Testis (tissue), 2 donors: ENCODE data around the gene PSMB10.

Experiments used
- POLR2A ChIP-seq: fragments of 450-650 bp; IDR thresholded peaks from one replicate; pipeline ENCODE4 v1.6.1; 2017; ENCODE audit warnings: antibody characterized with exemption, mild to moderate bottlenecking, moderate library complexity
- TF ChIP-seq, protein P1 (sequence below), 3 experiments: fragments of 450-650 bp in 2 of 3; fragments of 200-600 bp in 1 of 3; sonication (generic) in 1 of 3; IDR thresholded peaks; one replicate each; pipeline ENCODE4 v1.5.1; 2016 to 2019; ENCODE audit warnings: antibody characterized with exemption in 3 of 3, mild to moderate bottlenecking in 2 of 3, moderate library complexity in 1 of 3

DNA sequence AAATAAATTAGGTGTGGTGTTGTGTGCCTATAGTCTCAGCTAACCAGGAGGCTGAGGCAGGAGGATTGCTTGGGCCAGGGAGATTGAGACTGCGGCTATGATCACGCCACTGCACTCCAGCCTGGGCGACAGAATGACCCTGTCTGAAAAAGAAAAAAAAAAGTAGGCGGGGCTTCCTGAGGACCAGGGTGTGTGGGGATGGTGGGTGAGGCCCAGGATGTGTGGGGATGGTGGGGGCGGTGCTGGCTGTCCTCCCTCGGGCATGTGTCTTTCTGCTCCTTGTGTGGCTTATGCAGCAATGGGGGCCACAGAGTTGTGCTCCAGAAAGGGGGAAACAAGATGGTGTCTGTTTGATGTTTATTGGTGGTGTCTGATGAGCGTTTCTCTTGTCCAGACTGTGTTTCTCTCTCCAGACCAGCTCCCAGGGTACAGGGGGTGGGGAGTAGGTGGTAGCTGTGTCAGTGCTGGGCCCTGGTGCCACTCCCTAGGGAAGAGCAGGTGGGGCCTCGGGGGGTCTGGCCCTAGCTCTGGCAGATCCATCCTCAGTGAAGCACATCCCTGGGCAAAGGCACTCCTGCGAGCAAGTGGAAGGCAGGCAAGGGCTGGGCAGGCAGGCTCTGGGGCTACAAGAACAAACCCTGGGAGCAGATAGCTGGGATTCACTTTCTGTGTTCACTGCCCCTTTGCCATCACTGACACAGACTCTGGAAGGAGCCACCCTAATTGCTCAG lies 5.0 kb upstream of the PSMB10 start:
- TF ChIP-seq, protein P1, sequence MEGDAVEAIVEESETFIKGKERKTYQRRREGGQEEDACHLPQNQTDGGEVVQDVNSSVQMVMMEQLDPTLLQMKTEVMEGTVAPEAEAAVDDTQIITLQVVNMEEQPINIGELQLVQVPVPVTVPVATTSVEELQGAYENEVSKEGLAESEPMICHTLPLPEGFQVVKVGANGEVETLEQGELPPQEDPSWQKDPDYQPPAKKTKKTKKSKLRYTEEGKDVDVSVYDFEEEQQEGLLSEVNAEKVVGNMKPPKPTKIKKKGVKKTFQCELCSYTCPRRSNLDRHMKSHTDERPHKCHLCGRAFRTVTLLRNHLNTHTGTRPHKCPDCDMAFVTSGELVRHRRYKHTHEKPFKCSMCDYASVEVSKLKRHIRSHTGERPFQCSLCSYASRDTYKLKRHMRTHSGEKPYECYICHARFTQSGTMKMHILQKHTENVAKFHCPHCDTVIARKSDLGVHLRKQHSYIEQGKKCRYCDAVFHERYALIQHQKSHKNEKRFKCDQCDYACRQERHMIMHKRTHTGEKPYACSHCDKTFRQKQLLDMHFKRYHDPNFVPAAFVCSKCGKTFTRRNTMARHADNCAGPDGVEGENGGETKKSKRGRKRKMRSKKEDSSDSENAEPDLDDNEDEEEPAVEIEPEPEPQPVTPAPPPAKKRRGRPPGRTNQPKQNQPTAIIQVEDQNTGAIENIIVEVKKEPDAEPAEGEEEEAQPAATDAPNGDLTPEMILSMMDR (IDR thresholded peaks at IDR 0.05) = no peak
- TF ChIP-seq POLR2A = no peak
